Measurements from ENCODE around the gene HES6. TPM values are rescaled to one million over a fixed set of nuclear protein-coding genes. Genes with fewer than 3 reads are reported as not detected.
A peak's percentile ranks its signal among the peaks of the same experiment; 100 is the strongest.

Gene HES6
- total RNA-seq, 1 donor from 2014 or later, result 6.1 TPM

DNA sequence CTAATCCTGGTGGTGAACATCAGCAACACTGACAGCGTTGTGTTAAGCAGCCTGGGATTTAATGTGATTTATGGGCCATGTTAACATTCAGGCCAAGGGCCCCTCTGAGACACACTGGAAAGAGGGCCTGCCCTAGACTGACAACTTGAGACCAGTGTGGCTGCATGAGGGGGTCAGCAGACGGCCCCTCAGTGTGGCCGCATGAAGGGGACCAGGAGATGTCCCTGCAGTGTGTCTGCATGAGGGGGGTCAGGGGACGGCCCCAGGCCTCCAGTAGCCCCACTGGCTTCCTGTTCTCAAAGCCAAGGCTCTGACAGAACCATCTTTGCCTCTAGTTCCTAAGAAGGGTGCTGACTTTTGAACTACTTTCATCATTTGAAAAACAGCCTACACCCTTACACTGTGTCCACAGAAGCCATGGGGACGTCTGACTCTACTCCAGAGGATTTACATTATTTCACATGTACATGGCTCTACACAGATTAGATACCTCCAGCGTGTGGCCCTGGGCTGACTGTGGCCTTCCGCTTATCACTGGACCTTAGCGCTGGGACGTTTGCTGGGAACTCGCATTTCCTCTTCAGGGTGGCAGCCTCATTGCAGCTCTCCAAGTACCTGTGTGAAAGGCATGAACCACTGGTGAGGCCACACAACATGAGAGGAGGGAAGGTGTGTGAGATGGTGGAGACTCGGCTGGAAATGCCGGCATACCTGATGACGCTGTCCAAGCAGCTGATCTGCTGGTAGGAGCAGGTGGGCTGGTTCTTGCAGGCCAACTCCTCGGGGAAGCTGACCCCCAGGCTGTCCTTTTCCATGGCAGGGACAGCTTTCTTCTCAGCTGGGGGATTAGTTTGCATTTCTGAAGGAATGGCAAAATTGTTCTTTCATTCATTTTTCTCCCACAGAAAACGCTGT, 18.2 kb upstream of the HES6 start:
- intact Hi-C loops (cut with DNase I), result no loop called here
- no peak for DNase-seq (ENCODE audit: low spot score)
- no peak for ATAC-seq

DNA sequence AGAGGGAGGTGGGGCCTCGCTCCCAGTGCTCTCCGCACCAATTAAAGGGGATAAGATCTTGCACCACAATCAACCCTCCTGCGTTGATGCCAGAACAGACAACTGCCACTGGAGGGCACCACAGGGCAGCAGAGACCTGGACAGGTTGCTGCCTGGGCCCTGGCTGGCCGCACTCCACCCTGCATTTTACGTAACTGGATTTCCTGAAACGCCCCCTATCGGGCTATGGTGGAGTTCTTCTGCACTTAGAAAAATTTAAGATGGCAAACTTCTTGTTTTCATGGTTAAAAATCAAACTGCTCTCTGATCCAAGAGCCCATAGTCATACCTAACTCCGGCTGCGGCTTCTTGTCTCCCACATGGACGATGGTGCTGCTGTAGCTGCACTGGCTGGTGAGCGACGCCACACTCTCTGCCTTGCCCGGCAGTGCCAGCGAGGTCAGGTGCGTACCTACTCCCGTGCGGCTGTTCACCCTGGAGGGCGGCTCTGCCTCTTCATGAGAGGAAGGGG, 16.8 kb upstream of the HES6 start:
- DNase-seq (ENCODE audit: low spot score) (no peak), ATAC-seq (no peak)
- intact Hi-C loops (cut with DNase I), result no loop called here

DNA sequence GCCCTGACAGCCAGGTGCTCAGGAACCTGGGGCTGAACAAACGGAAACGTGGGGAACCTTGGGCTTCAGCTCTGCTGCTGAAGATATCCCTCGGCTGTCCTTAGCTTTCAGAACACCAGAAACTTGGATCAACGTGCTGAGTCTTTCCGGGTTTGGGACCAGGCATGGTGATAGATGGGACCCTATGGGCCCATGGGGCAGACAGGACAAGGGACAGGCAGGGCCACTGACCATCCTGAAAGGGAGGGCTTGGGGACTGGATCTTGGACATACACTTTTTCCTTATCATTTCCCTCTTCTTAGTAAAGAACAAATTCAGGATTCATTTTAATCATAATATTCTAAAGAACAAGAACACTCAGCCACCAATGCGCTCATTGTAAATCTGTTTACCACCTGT, 16.3 kb upstream of the HES6 start:
- DNase-seq (ENCODE audit: low spot score) (no peak), ATAC-seq (no peak)
- intact Hi-C loops (cut with DNase I), result no loop called here

DNA sequence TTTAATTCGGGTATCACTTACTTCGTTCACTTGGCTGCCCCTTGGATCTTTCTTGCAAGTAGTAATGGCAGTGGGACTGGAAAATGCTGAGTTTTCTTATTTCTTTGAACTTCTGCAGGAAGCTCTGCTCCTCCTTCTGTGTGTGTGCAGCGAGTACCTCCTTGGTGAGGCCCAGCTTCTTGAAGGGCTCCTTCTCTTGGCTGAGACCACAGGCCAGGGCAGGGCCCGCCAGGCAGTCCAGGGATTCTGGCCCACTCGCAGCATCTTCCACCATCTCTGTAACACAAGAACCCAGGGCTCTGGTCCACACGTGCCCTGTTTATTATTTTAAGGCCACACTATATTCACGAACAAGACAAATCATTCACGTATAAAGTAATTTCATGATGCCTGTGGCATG, 15.8 kb upstream of the HES6 start:
- DNase-seq (ENCODE audit: low spot score), result no peak

DNA sequence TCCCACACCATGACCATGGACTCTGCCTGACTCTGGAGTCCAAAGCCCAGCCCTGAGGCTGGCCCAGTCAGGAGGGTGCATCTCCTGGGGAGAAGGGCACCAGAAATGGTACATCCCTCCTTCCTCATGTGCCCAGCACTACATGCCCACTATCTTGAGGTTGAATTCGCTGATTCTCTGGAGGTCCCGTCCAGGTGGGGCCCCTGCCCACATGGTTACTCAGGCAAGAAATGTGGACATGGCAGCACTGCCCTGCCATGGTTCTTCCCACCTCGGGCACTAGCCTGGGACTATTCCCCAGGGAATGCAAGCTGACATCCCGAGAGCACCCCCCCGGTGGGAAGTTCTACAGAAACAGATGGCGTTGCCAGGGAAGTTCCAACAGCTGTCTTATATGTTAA, 15.3 kb upstream of the HES6 start:
- no peak for ATAC-seq
- intact Hi-C loops (cut with DNase I), result no loop called here
- no peak for DNase-seq (ENCODE audit: low spot score)

More for the DNA sequence above, 15.8 kb upstream of the HES6 start:
- intact Hi-C loops (cut with DNase I), result no loop called here
- ATAC-seq, result no peak

DNA sequence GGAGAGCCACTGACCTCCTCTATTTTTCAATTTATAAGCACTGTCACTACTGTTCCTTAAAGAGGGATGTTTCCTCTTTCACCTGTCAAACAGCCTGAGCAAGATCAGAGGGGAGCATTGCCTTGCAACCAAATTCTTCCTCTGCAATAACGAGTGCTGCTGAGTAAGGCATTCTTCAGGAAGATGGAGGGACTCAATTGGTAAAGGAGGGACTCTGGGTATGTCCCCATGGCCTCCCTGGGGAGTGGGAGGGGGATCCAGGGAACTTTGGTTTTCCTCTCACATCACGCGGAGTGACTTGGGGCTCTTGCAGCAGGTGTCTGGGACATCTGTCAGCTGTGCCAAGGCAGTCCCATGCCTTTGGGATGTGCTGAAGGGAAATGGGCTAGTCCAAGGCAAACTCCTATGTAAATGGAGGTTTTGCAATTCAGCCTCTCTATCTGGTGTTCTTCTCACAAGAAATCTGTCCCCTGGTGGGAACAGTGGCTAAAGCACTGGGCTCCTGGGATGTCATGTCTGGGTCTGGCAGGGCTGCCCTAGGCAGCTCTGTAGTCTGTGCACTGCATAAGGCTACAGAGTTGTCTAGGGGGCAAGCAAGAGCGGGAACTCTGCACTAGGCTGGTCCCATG, 14.4 kb upstream of the HES6 start:
- no peak for ATAC-seq
- intact Hi-C loops (cut with DNase I), result no loop called here

DNA sequence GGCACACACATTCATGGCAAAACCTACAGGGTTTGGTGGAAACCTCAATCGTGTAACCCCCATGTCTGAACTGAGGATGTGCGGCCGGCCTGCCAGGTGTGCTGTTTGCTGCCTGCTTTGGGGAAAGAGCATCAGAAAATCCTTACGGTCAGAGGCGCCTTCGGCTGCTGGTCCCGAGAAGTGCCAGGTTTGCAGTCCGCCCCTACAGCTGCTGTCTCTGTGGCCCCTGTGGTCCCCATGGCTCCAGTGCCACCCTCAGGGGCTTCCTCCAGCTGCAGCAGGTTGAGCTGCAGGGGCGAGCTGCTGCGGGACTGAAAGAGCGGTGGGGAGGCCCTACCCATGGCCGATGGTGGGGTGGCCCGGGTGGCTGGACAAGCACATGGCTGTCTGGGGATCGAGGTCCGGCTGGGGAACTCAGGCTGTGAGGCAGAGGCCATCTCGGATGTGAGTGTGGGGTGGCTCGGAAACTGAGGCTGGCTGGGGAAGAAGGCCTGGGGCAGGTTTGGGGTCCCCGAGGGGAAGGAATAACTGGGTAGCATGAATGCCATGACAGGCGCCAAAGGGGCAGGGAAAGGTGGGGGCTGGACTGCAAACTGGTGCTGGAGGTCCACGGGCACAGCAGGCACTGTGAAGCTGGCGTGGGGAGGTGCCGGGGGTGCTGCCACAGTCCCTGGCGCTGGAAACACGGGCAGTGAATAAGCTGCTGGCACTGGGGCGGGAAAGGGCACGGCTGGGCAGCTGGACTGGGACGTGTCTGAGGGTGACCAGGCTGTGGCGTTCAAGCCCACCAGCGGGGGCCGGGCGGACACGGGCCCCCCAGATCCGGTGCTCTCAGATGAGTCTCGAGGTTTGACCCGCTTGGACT, 13.2 kb upstream of the HES6 start:
- DNase-seq (ENCODE audit: low spot score) (no peak), ATAC-seq (no peak)
- intact Hi-C loops (cut with DNase I), result no loop called here

More for the DNA sequence above, 14.4 kb upstream of the HES6 start:
- DNase-seq (ENCODE audit: low spot score), result no peak

DNA sequence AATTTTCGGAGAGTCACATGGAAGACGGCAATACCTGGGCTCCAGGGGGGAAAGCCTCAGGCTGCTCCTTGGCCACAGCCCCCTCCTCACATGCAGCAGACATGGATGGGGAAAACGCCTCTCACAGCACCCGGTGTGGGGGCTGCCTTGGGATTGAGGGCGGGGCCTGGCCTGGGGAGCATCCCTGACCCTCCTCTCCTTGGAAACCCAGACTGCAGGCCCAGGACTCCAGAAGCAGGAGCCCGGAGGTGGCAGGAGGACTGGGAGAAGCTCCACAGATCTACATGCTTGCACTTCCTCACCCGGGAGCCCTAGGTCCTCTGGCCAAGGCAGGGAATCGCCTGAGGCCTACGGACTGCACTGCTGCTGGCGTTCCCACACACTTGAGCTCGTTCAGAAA, 12.1 kb upstream of the HES6 start:
- intact Hi-C loops (cut with DNase I), result no loop called here
- no peak for DNase-seq (ENCODE audit: low spot score)
- ATAC-seq, result no peak

DNA sequence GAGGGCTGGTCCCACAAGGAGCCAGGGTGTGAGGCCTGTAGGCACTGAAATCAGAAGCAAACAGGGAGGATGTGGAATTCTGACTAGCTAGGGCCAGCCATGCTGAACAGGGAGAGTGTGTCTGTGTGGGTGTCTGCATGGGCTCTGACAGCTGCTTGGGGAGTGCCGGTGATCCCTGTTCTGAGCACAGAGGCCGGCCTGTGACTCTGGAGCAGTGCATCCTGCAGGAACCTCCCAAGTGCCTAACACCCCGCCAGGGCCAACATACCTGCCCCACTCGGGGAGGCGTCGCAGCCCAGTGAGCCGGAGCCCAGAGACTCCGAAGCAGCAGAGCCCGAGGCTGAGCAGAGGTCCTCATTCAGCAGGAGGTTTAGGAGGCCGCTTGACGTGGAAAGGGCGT, 11.5 kb upstream of the HES6 start:
- DNase-seq (ENCODE audit: low spot score) (no peak), ATAC-seq (no peak)
- intact Hi-C loops (cut with DNase I), result no loop called here

DNA sequence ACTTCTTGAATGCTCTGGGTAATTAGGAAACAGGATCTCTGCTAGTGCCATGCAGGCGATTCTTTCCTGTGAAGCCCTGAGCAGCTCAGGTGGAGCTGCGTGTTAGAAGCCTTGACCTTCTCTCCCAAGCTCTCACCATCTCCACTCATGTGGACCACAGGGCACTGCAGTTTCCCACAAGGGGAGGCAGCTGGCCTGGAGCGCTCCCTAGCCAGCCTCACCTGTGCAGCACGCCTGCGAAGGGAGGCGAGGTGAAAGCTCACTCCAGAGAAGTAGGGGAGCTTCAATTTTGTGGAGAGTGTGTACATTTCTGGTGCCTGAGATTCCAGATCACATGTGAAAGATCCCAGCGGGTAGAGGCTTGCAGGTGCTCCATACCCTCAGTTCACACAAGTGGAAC, 11.1 kb upstream of the HES6 start:
- no peak for DNase-seq (ENCODE audit: low spot score)
- ATAC-seq, result no peak
- intact Hi-C loops (cut with DNase I), result no loop called here

DNA sequence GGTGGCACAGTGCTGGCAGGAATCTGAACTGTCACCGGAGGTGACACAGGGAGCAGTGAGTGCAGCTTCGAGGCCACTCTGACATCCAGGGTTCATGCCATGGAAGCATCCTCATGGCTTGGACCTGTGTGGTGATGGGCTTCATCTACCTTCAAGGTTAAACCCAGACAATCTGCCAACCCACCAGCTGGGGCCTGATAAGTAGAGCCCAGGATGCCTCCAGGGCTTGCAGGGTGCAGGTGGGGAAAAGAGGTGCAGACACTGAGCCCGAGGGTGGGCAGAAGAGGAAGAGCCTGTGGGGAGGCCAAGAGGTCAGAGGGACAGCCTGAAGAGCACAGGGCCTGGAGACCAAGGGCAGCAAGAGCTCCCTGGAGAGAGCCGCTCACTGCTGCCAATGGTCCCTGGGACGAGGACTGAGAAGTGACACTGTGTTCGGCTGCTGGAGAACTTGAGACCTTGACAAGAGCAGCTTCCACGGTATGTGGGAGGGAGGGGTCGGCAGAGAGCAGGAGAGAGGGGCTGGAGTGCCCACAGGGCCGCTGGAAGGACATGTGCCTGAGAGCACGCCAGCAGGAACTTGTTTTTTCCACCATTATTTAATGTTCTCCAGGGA, 8.1 kb upstream of the HES6 start:
- ATAC-seq (peak; percentile 37), DNase-seq (ENCODE audit: low spot score) (no peak)
- intact Hi-C loops (cut with DNase I), result no loop called here

DNA sequence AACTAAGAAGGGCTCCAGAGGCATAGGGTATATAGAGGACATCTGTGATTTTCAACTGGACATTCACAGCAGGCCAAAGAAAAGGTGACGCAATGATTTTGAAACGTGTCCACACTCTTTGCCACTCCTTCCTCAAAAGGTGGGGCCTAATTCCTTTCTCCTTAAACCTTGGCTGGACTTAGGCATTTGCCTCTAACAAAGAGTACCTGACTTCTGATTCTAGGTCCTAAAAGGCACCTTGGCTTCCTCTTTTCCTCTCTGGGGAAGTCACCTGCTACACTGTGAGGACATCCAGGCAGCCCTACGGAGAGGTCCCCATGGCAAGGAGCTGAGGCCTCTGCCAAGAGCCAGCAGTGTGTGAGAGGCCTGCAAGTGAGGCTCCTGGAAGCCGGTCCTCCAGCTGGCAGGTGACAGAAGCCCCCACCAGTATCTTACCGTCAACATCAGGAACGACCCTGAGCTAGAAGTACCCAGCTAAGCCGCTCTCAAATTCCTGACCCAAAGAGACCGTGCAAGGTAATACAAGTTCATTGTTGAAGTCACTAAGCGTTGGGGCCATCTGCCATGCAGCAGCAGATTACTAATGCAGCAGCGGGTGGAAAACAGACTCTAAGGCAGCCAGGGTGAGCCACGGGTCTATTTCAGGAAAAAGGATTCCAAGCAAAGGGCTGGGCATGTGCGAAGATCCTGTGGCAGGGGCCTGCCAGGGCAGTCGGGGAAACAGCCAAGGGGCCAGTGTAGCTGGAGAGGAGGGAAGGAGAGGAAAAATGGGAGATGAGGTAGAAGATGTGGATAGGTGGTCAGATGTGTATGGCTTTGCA, 7.4 kb upstream of the HES6 start:
- no peak for ATAC-seq
- no peak for DNase-seq (ENCODE audit: low spot score)
- intact Hi-C loops (cut with DNase I), result no loop called here

DNA sequence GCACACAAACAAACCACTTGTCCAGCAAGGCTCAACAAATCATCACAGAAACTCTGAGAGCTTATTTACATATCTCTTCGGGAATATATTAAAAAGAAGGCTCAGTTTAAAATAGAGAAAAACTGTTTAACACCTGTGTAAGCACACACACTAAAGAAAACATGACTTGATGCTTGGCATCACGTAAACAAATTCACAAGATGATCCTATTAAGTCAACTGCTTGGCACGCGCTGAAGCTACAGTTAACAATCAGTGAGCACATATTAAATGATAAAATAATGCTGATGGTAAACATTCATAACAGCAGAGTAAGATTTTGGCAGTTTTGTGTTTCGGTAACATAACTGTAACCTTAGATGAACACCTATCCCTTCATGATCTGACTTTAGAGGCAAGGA, 4.3 kb upstream of the HES6 start:
- no peak for DNase-seq (ENCODE audit: low spot score)
- intact Hi-C loops (cut with DNase I), result no loop called here
- no peak for ATAC-seq

DNA sequence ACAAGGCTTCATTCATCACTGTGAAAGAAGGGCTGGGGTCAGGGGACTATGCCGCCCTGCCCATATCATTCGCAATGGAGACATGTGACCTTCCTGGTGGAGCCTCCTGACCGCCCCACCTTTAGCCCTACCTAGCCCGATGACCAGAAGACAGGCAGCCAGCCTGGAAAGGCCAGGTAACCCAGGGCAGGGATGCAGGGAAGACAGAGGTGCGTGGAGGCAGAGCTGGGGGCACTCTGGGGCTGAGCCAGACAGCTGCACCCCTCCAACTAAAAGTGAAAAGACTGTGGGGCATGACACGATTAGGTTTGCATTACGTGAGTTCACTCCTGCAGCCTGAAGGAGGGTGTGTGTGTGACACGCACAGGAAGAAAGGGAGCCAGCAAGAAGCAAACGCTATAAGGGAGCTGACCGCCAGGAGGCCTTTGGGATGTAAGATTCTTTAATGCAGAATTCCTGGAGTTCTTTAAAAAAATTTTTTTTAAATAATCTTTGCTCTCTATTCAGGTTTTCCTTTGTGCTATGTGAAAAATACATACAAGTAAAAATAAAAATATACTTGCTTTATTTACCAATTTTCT, 3.7 kb upstream of the HES6 start:
- DNase-seq (ENCODE audit: low spot score) (no peak), ATAC-seq (no peak)
- intact Hi-C loops (cut with DNase I), result no loop called here

DNA sequence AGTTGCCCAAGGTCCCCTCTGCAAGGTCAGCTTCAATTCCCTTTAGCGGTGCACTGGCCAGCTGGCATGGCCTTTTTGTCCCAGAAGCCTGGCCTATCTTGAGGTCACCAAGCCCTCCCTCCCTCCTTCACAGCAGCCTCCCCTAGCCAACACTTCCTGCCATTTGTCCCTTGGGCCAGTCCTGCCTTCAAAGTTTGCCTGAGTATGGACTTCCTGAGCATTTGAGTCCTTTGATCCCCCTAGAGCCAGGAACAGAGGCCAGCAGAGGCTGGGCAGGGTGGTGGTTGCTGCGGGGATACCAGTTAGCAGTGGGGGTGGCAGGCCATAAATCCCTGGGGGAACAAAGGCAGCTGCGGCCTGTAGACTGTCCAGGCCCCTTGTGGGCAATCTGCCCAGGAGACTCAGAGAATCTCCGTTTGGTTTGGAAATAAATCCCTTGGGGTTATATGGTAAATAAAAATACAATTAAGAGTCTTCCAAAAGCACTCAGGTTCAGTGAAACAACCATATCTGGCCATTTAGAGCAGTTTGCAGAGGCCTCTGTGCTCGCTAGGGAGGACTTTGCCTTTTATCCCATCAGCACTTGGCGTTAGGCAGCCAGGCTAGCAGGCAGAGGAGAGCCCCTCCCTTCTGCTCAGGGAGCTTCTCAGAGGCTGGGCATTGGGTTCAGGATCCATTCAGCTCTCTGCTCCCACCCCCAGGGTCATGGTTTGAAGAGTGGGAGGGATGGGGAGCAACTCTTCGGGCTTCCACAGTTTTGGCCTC, 3.1 kb upstream of the HES6 start:
- peak; percentile 29 for ATAC-seq
- intact Hi-C loops (cut with DNase I), result no loop called here
- no peak for DNase-seq (ENCODE audit: low spot score)

DNA sequence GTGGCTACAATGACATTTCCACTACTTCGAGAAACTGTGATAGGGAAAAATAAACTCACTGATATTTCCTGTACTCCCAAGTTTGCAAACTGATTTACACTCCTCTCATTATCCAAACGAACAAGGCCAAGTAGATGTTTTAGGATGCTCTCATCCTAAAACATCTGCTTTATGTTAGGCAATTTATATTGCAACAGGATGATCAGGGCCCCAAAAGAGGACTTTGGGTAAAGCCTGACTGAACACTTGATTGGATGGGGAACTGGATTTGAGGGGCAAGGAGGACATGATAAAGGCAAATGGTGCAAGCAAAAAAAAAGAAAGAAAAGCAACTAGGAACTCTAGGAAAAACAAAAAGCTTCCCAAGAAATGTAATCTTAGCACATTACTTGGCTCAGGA, 2.1 kb upstream of the HES6 start:
- intact Hi-C loops (cut with DNase I), result no loop called here
- ATAC-seq (no peak), DNase-seq (ENCODE audit: low spot score) (no peak)

Measured in sciatic nerve (tissue), 2 donors.